Esophagus squamous epithelium (tissue), 5 donors: ENCODE measurements around the gene SLC2A4RG. TPM values are rescaled to one million over a fixed set of nuclear protein-coding genes. Genes with fewer than 3 reads are reported as not detected.

Experiments used
- DNase-seq: peaks from one replicate; lab custom pipeline; 2025; lab: John Stamatoyannopoulos, UW
- H3K27ac ChIP-seq, 4 donors: fragments of 200-600 bp; sonication (generic); one replicate each; pipeline ENCODE4 v1.5.1; 2016 to 2019; ENCODE audit warnings: mild to moderate bottlenecking in 1 of 4
- H3K27me3 ChIP-seq, 4 donors: fragments of 200-600 bp; sonication (generic); 1 replicate in 3 of 4; 2 replicates in 1 of 4; pipeline versions ENCODE4 v1.5.1 to v1.6.0; 2017 to 2021; ENCODE audit warnings: antibody characterized with exemption in 1 of 4
- H3K36me3 ChIP-seq, 3 donors: fragments of 200-600 bp; sonication (generic); one replicate each; pipeline ENCODE4 v1.5.1; 2016 to 2019
- H3K4me1 ChIP-seq, 3 donors: fragments of 200-600 bp; sonication (generic); one replicate each; pipeline ENCODE4 v1.5.1; 2017 to 2019
- H3K4me3 ChIP-seq, 4 donors: fragments of 200-600 bp; sonication (generic); 1 replicate in 3 of 4; 2 replicates in 1 of 4; pipeline ENCODE4 v1.5.1; 2016 to 2019; ENCODE audit warnings: mild to moderate bottlenecking in 2 of 4, moderate library complexity in 1 of 4
- H3K9me3 ChIP-seq, 3 donors: fragments of 200-600 bp; sonication (generic); one replicate each; pipeline ENCODE4 v1.5.1; 2016 to 2019
- CTCF ChIP-seq, 6 experiments: fragments of 450-650 bp in 4 of 6; fragments of 200-600 bp in 2 of 6; sonication (generic) in 2 of 6; IDR thresholded peaks; one replicate each; pipeline ENCODE4 v1.5.1; 2016 to 2019; ENCODE audit warnings: antibody characterized with exemption in 6 of 6, mild to moderate bottlenecking in 4 of 6, moderate library complexity in 4 of 6
- POLR2A ChIP-seq, 4 donors: fragments of 450-650 bp; IDR thresholded peaks; one replicate each; pipeline ENCODE4 v1.6.1; 2017; ENCODE audit warnings: antibody characterized with exemption in 4 of 4, mild to moderate bottlenecking in 4 of 4, moderate library complexity in 3 of 4
- WGBS, 2 donors: methylation state at CpG; one replicate each; pipeline ENCODE4 v1.1.5; 2018; 5-methylcytosine and 5-hydroxymethylcytosine counted together
- intact Hi-C: fragments of 100-400 bp; cut with DNase I; formaldehyde crosslinking; loops from one replicate; pipeline ENCODE4 v1.15.0; 2022
- total RNA-seq, 4 donors: library from RNA; depleted of rRNA; stranded (reverse); fragments of >200 nt; gene quantifications; one replicate each; pipeline ENCODE4 v1.1.0, GENCODE V29; 2016
- donor health status: DM: yes; HTN: yes; CAD: no.

SLC2A4RG gene
- total RNA-seq, 4 donors from 2014 or later, result 37.0 to 55.5 (median 50.2) TPM

GRCh38 chr20:63735859-63736718, 3.5 kb upstream of the SLC2A4RG start, which contains the start of gene LIME1:
Gene LIME1, plus strand, starts transcription at chr20:63736664. Its CDS starts 886 bp downstream, at chr20:63737550.
- intact Hi-C loops, result loop anchor here (5.0 kb wide), 1 partner anchor 199 kb away; the partner anchor contains the start of gene PTK6
- H3K4me3 ChIP-seq, result peak within 1 kb of the TSS; percentile 31 to 64 (median 47)
- peaks cover 34 to 48% (median 35%) of the 10 kb centered on the region in 3 donors for H3K4me1 ChIP-seq
- peaks cover 0 to 34% (median 15%) of the 10 kb centered on the region in 3 donors for H3K36me3 ChIP-seq
- peak within 1 kb of the TSS; percentile 51 to 90 (median 63) for H3K27ac ChIP-seq
- TF ChIP-seq POLR2A (IDR thresholded peaks at IDR 0.05) (peak in 1 of 4 donors; percentile 25), CTCF (IDR thresholded peaks at IDR 0.05) (no peak)
- 40 to 47% methylated on average over 2 to 12 of the region's 31 CpGs for WGBS, 2 donors
- no peaks in the 10 kb centered on the region for H3K9me3 ChIP-seq
- no peaks in the 10 kb centered on the region for H3K27me3 ChIP-seq
- no peak for DNase-seq

- H3K4me1 ChIP-seq, result peaks cover 44 to 58% (median 45%) of the 10 kb centered on the region in 3 donors
- TF ChIP-seq CTCF (IDR thresholded peaks at IDR 0.05), result no peak
- TF ChIP-seq POLR2A (IDR thresholded peaks at IDR 0.05), result no peak
- 38% methylated on average over 4 of the region's 30 CpGs; no CpG with 5 or more reads in 1 of the 2 donors for WGBS, 2 donors
Observed at GRCh38 chr20:63736893-63737694, 2.5 kb upstream of the SLC2A4RG start.

GRCh38 chr20:63737695-63737944, 2.0 kb upstream of the SLC2A4RG start:
- no peak for DNase-seq
- Histone ChIP-seq H3K27me3 (no peaks in the 10 kb centered on the region), H3K9me3 (no peaks in the 10 kb centered on the region), H3K4me1 (peaks cover 45 to 63% (median 46%) of the 10 kb centered on the region in 3 donors), H3K36me3 (peaks cover 0 to 47% (median 22%) of the 10 kb centered on the region in 3 donors), H3K27ac (peak overlapping the region; percentile 51 to 90 (median 63)), H3K4me3 (peak overlapping the region; percentile 31 to 64 (median 47))
- TF ChIP-seq CTCF (IDR thresholded peaks at IDR 0.05), result no peak
- no peak for TF ChIP-seq POLR2A (IDR thresholded peaks at IDR 0.05)
- intact Hi-C loops, result loop anchor here (5.0 kb wide), 1 partner anchor 200 kb away; the partner anchor contains the start of gene PTK6
- WGBS, 2 donors, result no CpG with 5 or more reads among the region's 26 CpGs

More at GRCh38 chr20:63736893-63737694, 2.5 kb upstream of the SLC2A4RG start:
- Histone ChIP-seq H3K9me3 (no peaks in the 10 kb centered on the region), H3K27ac (peak overlapping the region; percentile 51 to 90 (median 63)), H3K27me3 (no peaks in the 10 kb centered on the region), H3K4me3 (peak overlapping the region; percentile 31 to 64 (median 47)), H3K36me3 (peaks cover 0 to 42% (median 17%) of the 10 kb centered on the region in 3 donors)
- intact Hi-C loops, result loop anchor here (5.0 kb wide), 1 partner anchor 200 kb away; the partner anchor contains the start of gene PTK6
- no peak for DNase-seq

GRCh38 chr20:63737945-63738686, 1.5 kb upstream of the SLC2A4RG start:
- no peak for TF ChIP-seq CTCF (IDR thresholded peaks at IDR 0.05)
- TF ChIP-seq POLR2A (IDR thresholded peaks at IDR 0.05), result no peak
- Histone ChIP-seq H3K4me1 (peaks cover 45 to 68% (median 46%) of the 10 kb centered on the region in 3 donors), H3K9me3 (no peaks in the 10 kb centered on the region), H3K4me3 (peak overlapping the region; percentile 31 to 77 (median 54)), H3K36me3 (peaks cover 0 to 50% (median 27%) of the 10 kb centered on the region in 3 donors), H3K27me3 (no peaks in the 10 kb centered on the region), H3K27ac (peak overlapping the region; percentile 75 to 93 (median 88))
- intact Hi-C loops, result loop anchor here (5.0 kb wide), 1 partner anchor 201 kb away; the partner anchor contains the start of gene PTK6
- WGBS, 2 donors, result 0% methylated on average over 1 of the region's 43 CpGs; no CpG with 5 or more reads in 1 of the 2 donors
- no peak for DNase-seq
